Right lung (tissue), 10 donors: ENCODE measurements around the gene TRIM46. TPM values are rescaled to one million over a fixed set of nuclear protein-coding genes. Genes with fewer than 3 reads are reported as not detected.

Experiments
- DNase-seq, 2 donors: peaks; one replicate each; pipeline ENCODE4 v3.0.0-alpha.2; 2013
- long read RNA-seq, 8 donors: transcript quantifications; one replicate each; lab custom pipeline, GENCODE V29; 2026
- polyA plus RNA-seq, 5 donors: library from polyadenylated mRNA; unstranded; fragments of 120-200 nt; gene quantifications; one replicate each; pipeline versions ENCODE4 v1.2.1 to v1.2.3, GENCODE V29; 2013; ENCODE audit warnings: inconsistent platforms in 1 of 5, low replicate concordance in 1 of 5; ENCODE audit not compliant: insufficient read length in 5 of 5, insufficient read depth in 1 of 5

The TRIM46 gene, protein sequence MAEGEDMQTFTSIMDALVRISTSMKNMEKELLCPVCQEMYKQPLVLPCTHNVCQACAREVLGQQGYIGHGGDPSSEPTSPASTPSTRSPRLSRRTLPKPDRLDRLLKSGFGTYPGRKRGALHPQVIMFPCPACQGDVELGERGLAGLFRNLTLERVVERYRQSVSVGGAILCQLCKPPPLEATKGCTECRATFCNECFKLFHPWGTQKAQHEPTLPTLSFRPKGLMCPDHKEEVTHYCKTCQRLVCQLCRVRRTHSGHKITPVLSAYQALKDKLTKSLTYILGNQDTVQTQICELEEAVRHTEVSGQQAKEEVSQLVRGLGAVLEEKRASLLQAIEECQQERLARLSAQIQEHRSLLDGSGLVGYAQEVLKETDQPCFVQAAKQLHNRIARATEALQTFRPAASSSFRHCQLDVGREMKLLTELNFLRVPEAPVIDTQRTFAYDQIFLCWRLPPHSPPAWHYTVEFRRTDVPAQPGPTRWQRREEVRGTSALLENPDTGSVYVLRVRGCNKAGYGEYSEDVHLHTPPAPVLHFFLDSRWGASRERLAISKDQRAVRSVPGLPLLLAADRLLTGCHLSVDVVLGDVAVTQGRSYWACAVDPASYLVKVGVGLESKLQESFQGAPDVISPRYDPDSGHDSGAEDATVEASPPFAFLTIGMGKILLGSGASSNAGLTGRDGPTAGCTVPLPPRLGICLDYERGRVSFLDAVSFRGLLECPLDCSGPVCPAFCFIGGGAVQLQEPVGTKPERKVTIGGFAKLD
- 1 to 10 TPM; 2.9 to 5.6 (median 4.3) TPM for polyA plus RNA-seq
- long read RNA-seq, donor 1: 0 reads
- long read RNA-seq, donor 2: 0 reads
- long read RNA-seq, donor 3: 0 reads
- long read RNA-seq, donor 4, partial matches to known transcripts: 0 of 1 reads
- long read RNA-seq, donor 4, other reads (novel, unspliced or antisense): 0 of 1 reads
- long read RNA-seq, donor 5, partial matches to known transcripts: 0 of 1 reads
- long read RNA-seq, donor 5, other reads (novel, unspliced or antisense): 0 of 1 reads
- long read RNA-seq, donor 6, partial matches to known transcripts: 5 of 6 reads
- long read RNA-seq, donor 6, other reads (novel, unspliced or antisense): 0 of 6 reads
- long read RNA-seq, donor 7, partial matches to known transcripts: 0 of 1 reads
- long read RNA-seq, donor 7, other reads (novel, unspliced or antisense): 0 of 1 reads
- long read RNA-seq, donor 8: 0 reads

DNA sequence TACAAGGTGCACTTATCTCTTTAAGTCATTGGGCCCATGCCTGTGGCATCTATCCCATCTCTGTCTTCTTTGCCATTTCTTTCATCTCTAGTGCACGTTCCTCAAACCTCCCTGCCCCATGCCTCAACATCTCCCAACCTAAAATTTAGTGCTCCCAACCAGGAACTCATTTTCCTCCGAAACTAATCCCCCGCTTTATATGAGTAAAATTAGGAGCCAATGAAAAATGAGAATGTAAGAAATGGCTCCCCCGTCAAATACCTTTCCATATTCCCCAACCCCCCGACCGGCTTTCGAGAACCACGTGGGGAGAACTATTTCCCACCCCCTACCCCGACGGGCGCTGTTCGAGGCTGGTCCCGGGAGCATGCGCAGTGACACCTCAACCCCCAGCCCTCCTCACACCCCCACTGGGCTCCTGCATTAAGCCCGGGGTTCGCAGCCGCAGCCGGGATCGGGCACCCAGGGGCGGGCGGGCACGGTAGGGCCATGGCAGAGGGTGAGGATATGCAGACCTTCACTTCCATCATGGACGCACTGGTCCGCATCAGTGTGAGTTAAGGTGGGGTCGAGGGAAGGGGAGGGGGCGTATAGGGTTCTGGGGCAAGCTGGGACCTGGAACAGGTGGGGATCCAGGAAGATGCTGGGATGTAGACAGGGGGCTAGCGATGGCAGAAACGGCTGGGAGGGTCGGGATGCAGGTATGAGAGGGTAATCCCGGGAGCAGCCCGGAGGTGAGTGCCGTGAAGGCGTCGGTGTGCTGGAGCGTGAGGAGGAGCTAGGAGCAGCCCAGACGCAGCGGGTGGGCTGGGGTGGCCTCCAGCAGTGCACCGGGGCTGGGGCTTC, at the start of gene TRIM46:
TSS of gene TRIM46 (plus strand) at position 372 of the 846 bp plus-strand sequence. CDS start at position 490, 118 bp downstream.
- DNase-seq: no peak

GRCh38 chr1:155124503-155125463, 48.9 kb upstream of the TRIM46 start:
- DNase-seq: no peak

- no peak for DNase-seq
Observed at GRCh38 chr1:155125511-155125945, 48.1 kb upstream of the TRIM46 start.

GRCh38 chr1:155125946-155126555, 47.6 kb upstream of the TRIM46 start:
- peak; percentile 45 for DNase-seq

DNA sequence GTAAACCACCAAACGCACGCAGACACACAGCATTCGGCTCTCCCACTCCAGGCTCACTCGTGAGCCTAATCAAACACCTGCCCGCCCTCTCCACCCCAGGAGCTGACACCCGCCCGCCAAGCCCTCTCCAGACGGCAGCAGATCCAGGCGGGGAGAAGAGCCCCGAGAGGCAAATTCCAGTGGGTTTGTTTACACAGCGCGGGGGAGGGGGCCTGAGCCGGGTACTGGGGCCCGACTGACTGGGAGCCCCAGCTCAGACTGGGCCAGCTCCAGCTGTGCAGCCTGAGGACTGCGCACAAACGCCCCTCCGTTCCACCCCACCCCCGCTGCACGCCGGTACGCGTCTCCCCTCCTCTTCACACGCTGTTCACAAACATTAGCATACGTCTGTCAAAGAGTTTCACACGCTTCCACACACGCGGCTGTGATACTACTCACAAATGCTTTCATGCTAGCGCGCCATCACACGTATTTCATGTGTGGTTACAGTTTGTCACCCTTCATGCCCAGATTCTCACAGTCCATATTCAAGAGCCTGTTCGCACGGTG, 47.0 kb upstream of the TRIM46 start:
- peak; percentile 44 to 55 for DNase-seq

GRCh38 chr1:155127105-155127966, 46.3 kb upstream of the TRIM46 start, which contains the start of gene EFNA1:
Gene EFNA1 (plus strand): TSS chr1:155127876. CDS start chr1:155127978, 102 bp downstream.
- DNase-seq: peak; percentile 54 to 56

GRCh38 chr1:155127967-155128754, 45.5 kb upstream of the TRIM46 start:
- no peak for DNase-seq

- peak; percentile 30 to 33 for DNase-seq
Observed at GRCh38 chr1:155128755-155129473, 44.7 kb upstream of the TRIM46 start.

GRCh38 chr1:155130272-155131006, 43.2 kb upstream of the TRIM46 start:
- DNase-seq: no peak

DNA sequence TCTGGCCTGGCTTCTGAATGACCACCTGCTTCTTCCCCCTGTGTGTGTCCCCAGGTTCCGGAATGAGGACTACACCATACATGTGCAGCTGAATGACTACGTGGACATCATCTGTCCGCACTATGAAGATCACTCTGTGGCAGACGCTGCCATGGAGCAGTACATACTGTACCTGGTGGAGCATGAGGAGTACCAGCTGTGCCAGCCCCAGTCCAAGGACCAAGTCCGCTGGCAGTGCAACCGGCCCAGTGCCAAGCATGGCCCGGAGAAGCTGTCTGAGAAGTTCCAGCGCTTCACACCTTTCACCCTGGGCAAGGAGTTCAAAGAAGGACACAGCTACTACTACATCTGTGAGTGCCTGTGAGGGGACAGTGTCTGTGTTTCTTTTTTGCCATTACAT, 42.4 kb upstream of the TRIM46 start:
- DNase-seq: no peak

DNA sequence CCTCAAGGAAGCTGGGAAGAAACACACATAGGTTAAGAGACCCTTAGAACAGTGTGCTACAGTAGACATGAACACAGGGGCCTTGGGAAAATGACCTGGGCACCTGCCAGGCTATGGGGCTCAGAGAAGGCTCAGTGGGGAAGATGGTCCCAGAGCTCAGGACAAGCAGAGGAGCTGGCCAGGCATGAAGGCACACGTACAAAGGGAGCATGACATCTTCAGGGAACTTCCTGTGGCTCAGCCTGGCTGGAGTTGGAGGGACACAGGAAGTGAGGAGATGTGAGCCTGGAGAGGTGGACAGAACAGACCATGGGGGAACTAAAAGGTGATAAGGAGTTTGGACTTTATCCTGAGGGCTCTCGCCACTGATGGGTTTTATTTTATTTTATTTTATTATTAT, 41.8 kb upstream of the TRIM46 start:
- DNase-seq: no peak

DNA sequence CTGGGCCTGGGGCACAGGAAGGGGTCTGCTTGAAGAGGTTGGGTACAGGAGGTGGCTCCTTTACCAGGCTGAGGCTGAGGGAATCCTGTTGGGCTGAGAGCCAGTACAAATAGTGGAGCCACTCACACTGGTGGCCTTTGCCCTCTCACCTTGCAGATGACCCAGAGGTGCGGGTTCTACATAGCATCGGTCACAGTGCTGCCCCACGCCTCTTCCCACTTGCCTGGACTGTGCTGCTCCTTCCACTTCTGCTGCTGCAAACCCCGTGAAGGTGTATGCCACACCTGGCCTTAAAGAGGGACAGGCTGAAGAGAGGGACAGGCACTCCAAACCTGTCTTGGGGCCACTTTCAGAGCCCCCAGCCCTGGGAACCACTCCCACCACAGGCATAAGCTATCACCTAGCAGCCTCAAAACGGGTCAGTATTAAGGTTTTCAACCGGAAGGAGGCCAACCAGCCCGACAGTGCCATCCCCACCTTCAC, 39.8 kb upstream of the TRIM46 start:
- no peak for DNase-seq

- DNase-seq: no peak
Observed at GRCh38 chr1:155134322-155134721, 39.3 kb upstream of the TRIM46 start.

DNA sequence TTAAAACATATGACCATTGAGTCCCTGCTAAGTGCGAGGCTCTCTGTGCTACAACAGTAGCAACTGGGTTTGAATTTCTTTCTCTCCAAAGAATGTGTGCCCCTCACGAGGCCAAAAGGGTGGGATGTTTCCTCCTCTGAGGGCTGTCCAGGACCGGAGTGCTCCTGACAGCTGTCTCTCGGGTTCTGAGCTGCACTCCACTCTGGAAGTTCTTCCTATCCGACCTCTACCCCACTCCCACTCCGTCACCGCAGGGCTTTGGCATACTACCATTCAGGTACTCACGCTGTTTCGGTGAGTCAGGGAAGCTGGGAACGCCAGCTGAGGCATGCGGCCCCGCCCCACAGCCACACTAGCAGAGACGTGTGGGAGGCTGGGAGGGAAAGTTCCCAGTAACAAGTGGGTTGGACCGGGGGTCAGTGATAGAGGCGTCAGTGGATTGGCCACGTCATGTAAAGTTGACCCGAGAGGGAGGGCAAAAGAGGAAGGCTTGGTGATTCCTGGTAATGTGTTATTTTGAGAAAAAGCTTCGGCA, 38.7 kb upstream of the TRIM46 start:
- peak; percentile 54 for DNase-seq
